HCT116 (cell line): Measurements from ENCODE around the gene XAF1. TPM values are rescaled to one million over a fixed set of nuclear protein-coding genes. Genes with fewer than 3 reads are reported as not detected.

ENCODE experiments used
- ATAC-seq: fragments of 200-7000 bp; cut with Tn5 transposase; 2 replicates; pipeline ENCODE4 v1.9.1; 2020; ENCODE audit warnings: mild to moderate bottlenecking, moderate library complexity
- BruUV-seq: library from RNA; stranded (reverse); fragments of 400-500 nt; replicated peaks from 2 replicates; lab custom pipeline; 2021; lab: Mats Ljungman, UMichigan
- CTCF ChIA-PET: fragments of 300-600 bp; sonication (Branson Sonifier 250); formaldehyde crosslinking; loops from one replicate; lab custom pipeline; 2021; ENCODE audit warnings: antibody characterized with exemption; lab: Charles Lee
- POLR2A ChIA-PET: fragments of 300-600, 350-600 bp; sonication (Branson Sonifier 250); formaldehyde crosslinking; loops from one replicate; lab custom pipeline; 2021; ENCODE audit warnings: antibody characterized with exemption; lab: Charles Lee
- RAD21 ChIA-PET, 2 experiments: fragments of 300-600 bp; sonication (Branson Sonifier 250); formaldehyde crosslinking; loops; one replicate each; lab custom pipeline; 2023; ENCODE audit warnings: low total read pairs in 2 of 2; ENCODE audit not compliant: uncharacterized antibody in 2 of 2, unreplicated experiment in 2 of 2, low non-redundant PET in 1 of 2; lab: Charles Lee
- DNase-seq: peaks from one replicate; pipeline ENCODE4 v3.0.0-alpha.2; 2010; ENCODE audit warnings: low read depth, low spot score
- H2AFZ ChIP-seq: fragments of 200-600 bp; shearing (Covaris generic), sonication (generic); 2 replicates; pipeline ENCODE4 v1.6.1; 2017; ENCODE audit warnings: low read depth, mixed run types, mixed read lengths, antibody characterized with exemption, low read length; ENCODE audit not compliant: poor library complexity, severe bottlenecking
- H3K27ac ChIP-seq: 2 replicates; pipeline ENCODE4 v1.5.1; 2012; ENCODE audit warnings: low read depth, low read length
- H3K27me3 ChIP-seq: fragments of 200-600 bp; sonication (generic); 2 replicates; pipeline ENCODE4 v1.6.1; 2016; ENCODE audit warnings: mixed run types, low read length, mixed read lengths; ENCODE audit not compliant: insufficient read depth
- H3K36me3 ChIP-seq, 2 experiments: fragments of 200-500 bp in 1 of 2; fragments of 200-600 bp in 1 of 2; sonication (Bioruptor generic) in 1 of 2; sonication (generic) in 1 of 2; 2 replicates each; pipeline versions ENCODE4 v1.5.1 to v1.6.1; 2014 to 2016; ENCODE audit warnings: low read length in 2 of 2, inconsistent platforms in 1 of 2, mixed read lengths in 1 of 2, mixed run types in 1 of 2; ENCODE audit not compliant: insufficient read depth in 2 of 2, control insufficient read depth in 1 of 2
- H3K4me1 ChIP-seq, 2 experiments: fragments of 200-600 bp in 1 of 2; sonication (generic) in 1 of 2; 2 replicates each; pipeline versions ENCODE4 v1.5.1 to v1.6.1; 2012 to 2017; ENCODE audit warnings: low read length in 2 of 2, inconsistent platforms in 1 of 2, mild to moderate bottlenecking in 1 of 2, mixed read lengths in 1 of 2, mixed run types in 1 of 2, moderate library complexity in 1 of 2; ENCODE audit not compliant: insufficient read depth in 2 of 2, control insufficient read depth in 1 of 2
- H3K4me2 ChIP-seq: fragments of 200-600 bp; sonication (generic); 2 replicates; pipeline ENCODE4 v1.6.1; 2017; ENCODE audit warnings: mixed run types, low read length, mixed read lengths
- H3K4me3 ChIP-seq, 2 experiments: fragments of 200-600 bp in 1 of 2; sonication (generic) in 1 of 2; replicated peaks in 1 of 2; 2 replicates each; pipeline ENCODE4 v1.5.1; 2011 to 2016; ENCODE audit warnings: low read length in 2 of 2, control low read depth in 1 of 2, low read depth in 1 of 2, mild to moderate bottlenecking in 1 of 2, mixed read lengths in 1 of 2, mixed run types in 1 of 2
- H3K79me2 ChIP-seq: fragments of 200-600 bp; sonication (generic); 2 replicates; pipeline ENCODE4 v1.6.1; 2017; ENCODE audit warnings: mild to moderate bottlenecking, mixed run types, low read length, moderate library complexity, mixed read lengths; ENCODE audit not compliant: insufficient read depth
- H3K9ac ChIP-seq: fragments of 200-600 bp; sonication (generic); 2 replicates; pipeline ENCODE4 v1.6.1; 2016; ENCODE audit warnings: low read length, mixed read lengths
- H3K9me2 ChIP-seq: fragments of 200-600 bp; sonication (generic), shearing (Covaris generic); 2 replicates; pipeline ENCODE4 v1.6.1; 2017; ENCODE audit warnings: mixed run types, mild to moderate bottlenecking, moderate library complexity; ENCODE audit not compliant: insufficient read depth
- H3K9me3 ChIP-seq, 2 experiments: fragments of 200-500 bp in 1 of 2; fragments of 200-600 bp in 1 of 2; sonication (Bioruptor generic) in 1 of 2; sonication (generic) in 1 of 2; 2 replicates each; pipeline ENCODE4 v1.6.1; 2014 to 2017; ENCODE audit warnings: low read length in 2 of 2, mixed read lengths in 2 of 2, inconsistent platforms in 1 of 2, low read depth in 1 of 2, mild to moderate bottlenecking in 1 of 2, mixed run types in 1 of 2, moderate library complexity in 1 of 2; ENCODE audit not compliant: control insufficient read depth in 1 of 2, insufficient read depth in 1 of 2
- H4K20me1 ChIP-seq: fragments of 200-600 bp; sonication (generic), shearing (Covaris generic); 2 replicates; pipeline ENCODE4 v1.6.1; 2017; ENCODE audit warnings: mixed run types, mild to moderate bottlenecking, moderate library complexity; ENCODE audit not compliant: insufficient read depth
- CBX3 ChIP-seq: IDR thresholded peaks from 2 replicates; pipeline ENCODE4 v1.6.1; 2012; ENCODE audit warnings: low read depth
- CEBPB ChIP-seq: IDR thresholded peaks from 2 replicates; pipeline ENCODE4 v1.6.1; 2012; ENCODE audit warnings: low read depth
- EGR1 ChIP-seq: IDR thresholded peaks from 2 replicates; pipeline ENCODE4 v1.6.1; 2012; ENCODE audit warnings: low read depth
- ELF1 ChIP-seq: IDR thresholded peaks from 2 replicates; pipeline ENCODE4 v1.6.1; 2012; ENCODE audit warnings: low read depth, borderline replicate concordance
- EZH2 ChIP-seq: fragments of 200-600 bp; sonication (generic); IDR thresholded peaks from 2 replicates; pipeline ENCODE4 v1.6.1; 2017; ENCODE audit warnings: antibody characterized with exemption, mixed run types
- EZH2phosphoT487 ChIP-seq: fragments of 200-600 bp; IDR thresholded peaks from 2 replicates; pipeline ENCODE4 v1.6.1; 2018; ENCODE audit warnings: antibody characterized with exemption, borderline replicate concordance
- JUND ChIP-seq: IDR thresholded peaks from 2 replicates; pipeline ENCODE4 v1.6.1; 2012
- POLR2A ChIP-seq: IDR thresholded peaks from 2 replicates; pipeline ENCODE4 v1.7.0; 2011; ENCODE audit warnings: borderline replicate concordance; ENCODE audit not compliant: insufficient read depth, insufficient read length; ENCODE audit errors: extremely low read depth
- POLR2AphosphoS5 ChIP-seq: IDR thresholded peaks from 2 replicates; pipeline ENCODE4 v1.6.1; 2011; ENCODE audit warnings: mild to moderate bottlenecking, low read depth, low read length, moderate library complexity
- RAD21 ChIP-seq: IDR thresholded peaks from 2 replicates; pipeline ENCODE4 v1.6.1; 2012; ENCODE audit warnings: low read depth, mild to moderate bottlenecking
- SIN3A ChIP-seq: IDR thresholded peaks from 2 replicates; pipeline ENCODE4 v1.6.1; 2012; ENCODE audit warnings: low read depth
- SRF ChIP-seq: IDR thresholded peaks from 2 replicates; pipeline ENCODE4 v1.6.1; 2012; ENCODE audit warnings: low read depth
- TCF7L2 ChIP-seq: IDR thresholded peaks from 2 replicates; pipeline ENCODE4 v1.7.0; 2011; ENCODE audit warnings: borderline replicate concordance, inconsistent platforms; ENCODE audit not compliant: insufficient read depth, insufficient read length; ENCODE audit errors: extremely low read depth
- YY1 ChIP-seq: IDR thresholded peaks from 2 replicates; pipeline ENCODE4 v1.6.1; 2011; ENCODE audit warnings: low read length, low read depth, moderate library complexity, mild to moderate bottlenecking; ENCODE audit not compliant: insufficient replicate concordance; ENCODE audit errors: extremely low read depth
- ZFX ChIP-seq: fragments of 450-650 bp; IDR thresholded peaks from 2 replicates; pipeline ENCODE4 v1.6.1; 2017
- intact Hi-C: fragments of 100-400 bp; cut with micrococcal nuclease; formaldehyde crosslinking; loops from 2 replicates; pipeline ENCODE4 v1.10.0; 2022
- total RNA-seq: library from RNA; stranded (reverse); gene quantifications from one replicate; pipeline ENCODE4 v1.2.1, GENCODE V29; 2021; ENCODE audit not compliant: unreplicated experiment
- TF ChIP-seq, protein P1 (sequence below), 3 experiments: fragments of 200-600 bp in 1 of 3; sonication (generic) in 1 of 3; IDR thresholded peaks in 2 of 3; conservative IDR thresholded peaks in 1 of 3; 2 replicates each; pipeline ENCODE4 v1.5.1; 2012 to 2017; ENCODE audit warnings: low read depth in 2 of 3, low read length in 2 of 3, antibody characterized with exemption in 1 of 3, borderline replicate concordance in 1 of 3, control low read depth in 1 of 3, mild to moderate bottlenecking in 1 of 3, mixed read lengths in 1 of 3, mixed run types in 1 of 3, moderate library complexity in 1 of 3; ENCODE audit not compliant: insufficient read depth in 1 of 3
- TF ChIP-seq, protein P2 (sequence below): IDR thresholded peaks from 2 replicates; pipeline ENCODE4 v1.6.1; 2011; ENCODE audit warnings: mild to moderate bottlenecking, low read length, moderate library complexity; ENCODE audit not compliant: insufficient replicate concordance; ENCODE audit errors: extremely low read depth
- TF ChIP-seq, protein P3 (sequence below): IDR thresholded peaks from 2 replicates; pipeline ENCODE4 v1.6.1; 2012; ENCODE audit warnings: low read depth
- TF ChIP-seq, protein P4 (sequence below): IDR thresholded peaks from 2 replicates; pipeline ENCODE4 v1.6.1; 2012
- TF ChIP-seq, protein P5 (sequence below): IDR thresholded peaks from 2 replicates; pipeline ENCODE4 v1.6.1; 2012

The XAF1 gene
- total RNA-seq, 1 experiment from 2014 or later, result 0.25 TPM

DNA sequence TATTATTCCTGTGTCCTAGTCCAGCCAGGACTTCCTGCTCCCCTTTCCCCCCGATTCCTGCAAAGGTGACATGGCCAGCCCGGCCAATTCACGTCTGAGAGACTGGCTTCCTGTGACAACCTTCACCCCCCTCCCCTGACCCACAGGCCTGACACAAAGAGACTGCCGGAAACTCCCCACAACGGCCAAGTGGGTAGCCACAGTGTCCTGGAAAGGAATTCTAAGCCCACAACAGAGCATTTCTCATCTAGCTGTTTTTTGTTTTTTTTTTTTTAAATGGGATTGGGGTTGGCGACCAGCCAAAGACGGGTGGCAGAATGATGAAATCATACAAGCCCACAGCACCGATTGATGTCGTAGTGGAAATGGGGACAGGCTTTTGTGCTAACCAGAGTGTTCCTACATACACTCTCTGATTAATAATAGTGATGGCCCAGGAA is 2.8 kb upstream of the XAF1 start:
- CTCF ChIA-PET, result no interaction called here
- Histone ChIP-seq H2AFZ (no peak overlapping the region), H3K27ac (no peak overlapping the region), H3K36me3 (no peaks in the 10 kb centered on the region), H3K4me2 (no peak overlapping the region), H3K4me3 (no peak overlapping the region), H3K9ac (no peak overlapping the region), H4K20me1 (no peaks in the 10 kb centered on the region), H3K9me2 (no peaks in the 10 kb centered on the region), H3K79me2 (no peaks in the 10 kb centered on the region), H3K9me3 (no peaks in the 10 kb centered on the region), H3K27me3 (no peaks in the 10 kb centered on the region), H3K4me1 (no peaks in the 10 kb centered on the region)
- intact Hi-C loops, result no loop called here
- TF ChIP-seq SIN3A (no peak), EZH2 (no peak), POLR2A (no peak), YY1 (no peak), SRF (no peak), EGR1 (no peak), RAD21 (no peak), CEBPB (no peak), TCF7L2 (no peak), EZH2phosphoT487 (no peak), JUND (no peak), ELF1 (no peak), ZFX (no peak), CBX3 (no peak), POLR2AphosphoS5 (no peak)
- TF ChIP-seq, protein P1, sequence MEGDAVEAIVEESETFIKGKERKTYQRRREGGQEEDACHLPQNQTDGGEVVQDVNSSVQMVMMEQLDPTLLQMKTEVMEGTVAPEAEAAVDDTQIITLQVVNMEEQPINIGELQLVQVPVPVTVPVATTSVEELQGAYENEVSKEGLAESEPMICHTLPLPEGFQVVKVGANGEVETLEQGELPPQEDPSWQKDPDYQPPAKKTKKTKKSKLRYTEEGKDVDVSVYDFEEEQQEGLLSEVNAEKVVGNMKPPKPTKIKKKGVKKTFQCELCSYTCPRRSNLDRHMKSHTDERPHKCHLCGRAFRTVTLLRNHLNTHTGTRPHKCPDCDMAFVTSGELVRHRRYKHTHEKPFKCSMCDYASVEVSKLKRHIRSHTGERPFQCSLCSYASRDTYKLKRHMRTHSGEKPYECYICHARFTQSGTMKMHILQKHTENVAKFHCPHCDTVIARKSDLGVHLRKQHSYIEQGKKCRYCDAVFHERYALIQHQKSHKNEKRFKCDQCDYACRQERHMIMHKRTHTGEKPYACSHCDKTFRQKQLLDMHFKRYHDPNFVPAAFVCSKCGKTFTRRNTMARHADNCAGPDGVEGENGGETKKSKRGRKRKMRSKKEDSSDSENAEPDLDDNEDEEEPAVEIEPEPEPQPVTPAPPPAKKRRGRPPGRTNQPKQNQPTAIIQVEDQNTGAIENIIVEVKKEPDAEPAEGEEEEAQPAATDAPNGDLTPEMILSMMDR (IDR thresholded peaks at IDR 0.05 in 2 of 3, conservative IDR thresholded peaks at IDR 0.05 in 1 of 3; ENCODE audit: borderline replicate concordance in 1 of 3, insufficient read depth in 1 of 3, low read depth in 2 of 3, low read length in 2 of 3), result no peak
- TF ChIP-seq, protein P2, sequence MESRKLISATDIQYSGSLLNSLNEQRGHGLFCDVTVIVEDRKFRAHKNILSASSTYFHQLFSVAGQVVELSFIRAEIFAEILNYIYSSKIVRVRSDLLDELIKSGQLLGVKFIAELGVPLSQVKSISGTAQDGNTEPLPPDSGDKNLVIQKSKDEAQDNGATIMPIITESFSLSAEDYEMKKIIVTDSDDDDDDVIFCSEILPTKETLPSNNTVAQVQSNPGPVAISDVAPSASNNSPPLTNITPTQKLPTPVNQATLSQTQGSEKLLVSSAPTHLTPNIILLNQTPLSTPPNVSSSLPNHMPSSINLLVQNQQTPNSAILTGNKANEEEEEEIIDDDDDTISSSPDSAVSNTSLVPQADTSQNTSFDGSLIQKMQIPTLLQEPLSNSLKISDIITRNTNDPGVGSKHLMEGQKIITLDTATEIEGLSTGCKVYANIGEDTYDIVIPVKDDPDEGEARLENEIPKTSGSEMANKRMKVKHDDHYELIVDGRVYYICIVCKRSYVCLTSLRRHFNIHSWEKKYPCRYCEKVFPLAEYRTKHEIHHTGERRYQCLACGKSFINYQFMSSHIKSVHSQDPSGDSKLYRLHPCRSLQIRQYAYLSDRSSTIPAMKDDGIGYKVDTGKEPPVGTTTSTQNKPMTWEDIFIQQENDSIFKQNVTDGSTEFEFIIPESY, result no peak
- TF ChIP-seq, protein P3, sequence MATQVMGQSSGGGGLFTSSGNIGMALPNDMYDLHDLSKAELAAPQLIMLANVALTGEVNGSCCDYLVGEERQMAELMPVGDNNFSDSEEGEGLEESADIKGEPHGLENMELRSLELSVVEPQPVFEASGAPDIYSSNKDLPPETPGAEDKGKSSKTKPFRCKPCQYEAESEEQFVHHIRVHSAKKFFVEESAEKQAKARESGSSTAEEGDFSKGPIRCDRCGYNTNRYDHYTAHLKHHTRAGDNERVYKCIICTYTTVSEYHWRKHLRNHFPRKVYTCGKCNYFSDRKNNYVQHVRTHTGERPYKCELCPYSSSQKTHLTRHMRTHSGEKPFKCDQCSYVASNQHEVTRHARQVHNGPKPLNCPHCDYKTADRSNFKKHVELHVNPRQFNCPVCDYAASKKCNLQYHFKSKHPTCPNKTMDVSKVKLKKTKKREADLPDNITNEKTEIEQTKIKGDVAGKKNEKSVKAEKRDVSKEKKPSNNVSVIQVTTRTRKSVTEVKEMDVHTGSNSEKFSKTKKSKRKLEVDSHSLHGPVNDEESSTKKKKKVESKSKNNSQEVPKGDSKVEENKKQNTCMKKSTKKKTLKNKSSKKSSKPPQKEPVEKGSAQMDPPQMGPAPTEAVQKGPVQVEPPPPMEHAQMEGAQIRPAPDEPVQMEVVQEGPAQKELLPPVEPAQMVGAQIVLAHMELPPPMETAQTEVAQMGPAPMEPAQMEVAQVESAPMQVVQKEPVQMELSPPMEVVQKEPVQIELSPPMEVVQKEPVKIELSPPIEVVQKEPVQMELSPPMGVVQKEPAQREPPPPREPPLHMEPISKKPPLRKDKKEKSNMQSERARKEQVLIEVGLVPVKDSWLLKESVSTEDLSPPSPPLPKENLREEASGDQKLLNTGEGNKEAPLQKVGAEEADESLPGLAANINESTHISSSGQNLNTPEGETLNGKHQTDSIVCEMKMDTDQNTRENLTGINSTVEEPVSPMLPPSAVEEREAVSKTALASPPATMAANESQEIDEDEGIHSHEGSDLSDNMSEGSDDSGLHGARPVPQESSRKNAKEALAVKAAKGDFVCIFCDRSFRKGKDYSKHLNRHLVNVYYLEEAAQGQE, result no peak
- TF ChIP-seq, protein P4, sequence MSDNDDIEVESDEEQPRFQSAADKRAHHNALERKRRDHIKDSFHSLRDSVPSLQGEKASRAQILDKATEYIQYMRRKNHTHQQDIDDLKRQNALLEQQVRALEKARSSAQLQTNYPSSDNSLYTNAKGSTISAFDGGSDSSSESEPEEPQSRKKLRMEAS, result no peak
- TF ChIP-seq, protein P5, sequence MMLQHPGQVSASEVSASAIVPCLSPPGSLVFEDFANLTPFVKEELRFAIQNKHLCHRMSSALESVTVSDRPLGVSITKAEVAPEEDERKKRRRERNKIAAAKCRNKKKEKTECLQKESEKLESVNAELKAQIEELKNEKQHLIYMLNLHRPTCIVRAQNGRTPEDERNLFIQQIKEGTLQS, result no peak
- DNase-seq (no peak), ATAC-seq (no peak)
- BruUV-seq, result no TSS peak
- POLR2A ChIA-PET, result no interaction called here
- RAD21 ChIA-PET, result no interaction called here
